HG03520 (cell line): ENCODE results near the gene KCNAB1.

Source experiments
- ATAC-seq: cut with Tn5 transposase; IDR thresholded peaks from one replicate; pipeline ENCODE4 v1.9.1; 2021; ENCODE audit warnings: mild to moderate bottlenecking, moderate library complexity; ENCODE audit not compliant: unreplicated experiment

The KCNAB1 gene

GRCh38 chr3:156358232-156358631 is 237.9 kb downstream of the KCNAB1 start:
- ATAC-seq, result no peak

GRCh38 chr3:156359368-156359767 is 239.0 kb downstream of the KCNAB1 start:
- ATAC-seq, result no peak

- no peak for ATAC-seq
Observed at GRCh38 chr3:156360083-156360482, 239.7 kb downstream of the KCNAB1 start.

- no peak for ATAC-seq
Observed at GRCh38 chr3:156360963-156361362, 240.6 kb downstream of the KCNAB1 start.

- ATAC-seq, result no peak
Observed at GRCh38 chr3:156366559-156366958, 246.2 kb downstream of the KCNAB1 start.

- ATAC-seq, result peak; percentile 92
Observed at GRCh38 chr3:156368189-156368588, 247.8 kb downstream of the KCNAB1 start.

- no peak for ATAC-seq
Observed at GRCh38 chr3:156371701-156372100, 251.3 kb downstream of the KCNAB1 start.

GRCh38 chr3:156373095-156373494 is 252.7 kb downstream of the KCNAB1 start:
- ATAC-seq, result no peak

- ATAC-seq, result no peak
Observed at GRCh38 chr3:156373654-156374053, 253.3 kb downstream of the KCNAB1 start.

GRCh38 chr3:156376199-156376598 is 255.8 kb downstream of the KCNAB1 start:
- no peak for ATAC-seq

GRCh38 chr3:156377266-156377665 is 256.9 kb downstream of the KCNAB1 start:
- no peak for ATAC-seq

GRCh38 chr3:156377718-156378117 is 257.3 kb downstream of the KCNAB1 start:
- ATAC-seq, result no peak

GRCh38 chr3:156378871-156379270 is 258.5 kb downstream of the KCNAB1 start:
- no peak for ATAC-seq

GRCh38 chr3:156379327-156379726 is 258.9 kb downstream of the KCNAB1 start:
- ATAC-seq, result no peak

- ATAC-seq, result no peak
Observed at GRCh38 chr3:156381253-156381652, 260.9 kb downstream of the KCNAB1 start.

- ATAC-seq, result peak; percentile 72
Observed at GRCh38 chr3:156382458-156383346, 262.3 kb downstream of the KCNAB1 start.

GRCh38 chr3:156383441-156384025 is 263.2 kb downstream of the KCNAB1 start:
- no peak for ATAC-seq

- ATAC-seq, result peak; percentile 55
Observed at GRCh38 chr3:156388497-156389448, 268.4 kb downstream of the KCNAB1 start.

- no peak for ATAC-seq
Observed at GRCh38 chr3:156389449-156389950, 269.1 kb downstream of the KCNAB1 start.

GRCh38 chr3:156390846-156391245 is 270.5 kb downstream of the KCNAB1 start:
- no peak for ATAC-seq
